Fibroblast of lung (primary cell): ENCODE results near the gene PIGR. TPM values are rescaled to one million over a fixed set of nuclear protein-coding genes. Genes with fewer than 3 reads are reported as not detected.

ENCODE experiments used
- DNase-seq, 2 donors: peaks; one replicate each; pipeline versions ENCODE4 v3.0.0 to v3.0.0-alpha.2; 2010; ENCODE audit warnings: low read depth in 2 of 2
- H2AFZ ChIP-seq: 2 replicates; pipeline ENCODE4 v1.5.1; 2012; ENCODE audit warnings: low read length, control low read depth, inconsistent platforms
- H3K27ac ChIP-seq: 2 replicates; pipeline ENCODE4 v1.5.1; 2011; ENCODE audit warnings: low read length, control low read depth; ENCODE audit not compliant: insufficient read depth
- H3K27me3 ChIP-seq: 2 replicates; pipeline ENCODE4 v1.5.1; 2011; ENCODE audit warnings: mild to moderate bottlenecking, low read length; ENCODE audit not compliant: control insufficient read depth, insufficient read depth
- H3K36me3 ChIP-seq: 2 replicates; pipeline ENCODE4 v1.5.1; 2011; ENCODE audit warnings: low read length; ENCODE audit not compliant: control insufficient read depth, insufficient read depth
- H3K4me1 ChIP-seq: 2 replicates; pipeline ENCODE4 v1.5.1; 2011; ENCODE audit warnings: low read length; ENCODE audit not compliant: control insufficient read depth, insufficient read depth; ENCODE audit errors: extremely low read depth
- H3K4me2 ChIP-seq: 2 replicates; pipeline ENCODE4 v1.5.1; 2011; ENCODE audit warnings: low read length, control low read depth; ENCODE audit not compliant: insufficient read depth; ENCODE audit errors: extremely low read depth
- H3K4me3 ChIP-seq, 4 experiments: fragments of 200-600 bp in 1 of 4; sonication (generic) in 1 of 4; replicated peaks in 1 of 4; 2 replicates each; pipeline ENCODE4 v1.5.1; 2011 to 2016; ENCODE audit warnings: low read length in 4 of 4, low read depth in 3 of 4, mild to moderate bottlenecking in 3 of 4, control low read depth in 2 of 4, inconsistent platforms in 1 of 4, mixed read lengths in 1 of 4; ENCODE audit not compliant: insufficient read depth in 1 of 4; ENCODE audit errors: control extremely low read depth in 1 of 4
- H3K79me2 ChIP-seq: 2 replicates; pipeline ENCODE4 v1.5.1; 2012; ENCODE audit warnings: mild to moderate bottlenecking, low read length, inconsistent platforms; ENCODE audit not compliant: control insufficient read depth, insufficient read depth
- H3K9ac ChIP-seq: 2 replicates; pipeline ENCODE4 v1.5.1; 2011; ENCODE audit warnings: mild to moderate bottlenecking, low read length, control low read depth; ENCODE audit not compliant: insufficient read depth
- H3K9me3 ChIP-seq: 2 replicates; pipeline ENCODE4 v1.5.1; 2012; ENCODE audit warnings: low read depth, low read length; ENCODE audit not compliant: control insufficient read depth, insufficient read depth
- H4K20me1 ChIP-seq: 2 replicates; pipeline ENCODE4 v1.5.1; 2011; ENCODE audit warnings: low read length; ENCODE audit not compliant: control insufficient read depth, insufficient read depth; ENCODE audit errors: extremely low read depth
- CTCF ChIP-seq, 2 donors: IDR thresholded peaks in 1 of 2; conservative IDR thresholded peaks in 1 of 2; 1 replicate in 1 of 2; 2 replicates in 1 of 2; pipeline ENCODE4 v1.5.1; 2011 to 2012; ENCODE audit warnings: low read length in 2 of 2, control low read depth in 1 of 2, inconsistent platforms in 1 of 2, low read depth in 1 of 2, mild to moderate bottlenecking in 1 of 2
- EZH2 ChIP-seq: IDR thresholded peaks from 2 replicates; pipeline ENCODE4 v1.5.1; 2012; ENCODE audit warnings: low read length, control low read depth, mild to moderate bottlenecking; ENCODE audit errors: missing control alignments
- polyA plus RNA-seq, 2 donors: library from polyadenylated mRNA; depleted of rRNA in 1 of 2; stranded (reverse) in 1 of 2; unstranded in 1 of 2; fragments of >200 nt; gene quantifications; 2 replicates each; pipeline ENCODE4 v1.2.1, GENCODE V29; 2011 to 2012; ENCODE audit warnings: missing spikeins in 1 of 2
- total RNA-seq: library from RNA; depleted of rRNA; stranded (reverse); fragments of >200 nt; gene quantifications from 2 replicates; pipeline ENCODE4 v1.2.1, GENCODE V29; 2014

Gene PIGR
- total and polyA plus RNA-seq, 2 donors (not counting 1 experiment from before 2014, with no cell fraction given): not detected

- H4K20me1 ChIP-seq: no peaks in the 10 kb centered on the region
- TF ChIP-seq EZH2 (no peak), CTCF (conservative IDR thresholded peaks at IDR 0.05 in 1 of 2, IDR thresholded peaks at IDR 0.05 in 1 of 2; ENCODE audit: low read depth in 1 of 2, low read length in 2 of 2) (no peak)
Observed at GRCh38 chr1:206937425-206937824, 8.8 kb downstream of the PIGR start.

GRCh38 chr1:206935491-206936067 is 10.7 kb downstream of the PIGR start:
- no peak for DNase-seq
- Histone ChIP-seq H3K27ac (no peak overlapping the region), H2AFZ (no peak overlapping the region), H3K4me3 (no peak overlapping the region), H3K9ac (no peak overlapping the region), H3K36me3 (no peaks in the 10 kb centered on the region), H3K9me3 (no peaks in the 10 kb centered on the region), H4K20me1 (no peaks in the 10 kb centered on the region), H3K4me1 (no peaks in the 10 kb centered on the region), H3K4me2 (no peak overlapping the region), H3K27me3 (peaks cover 8% of the 10 kb centered on the region), H3K79me2 (no peaks in the 10 kb centered on the region)
- TF ChIP-seq EZH2: no peak
- TF ChIP-seq CTCF (conservative IDR thresholded peaks at IDR 0.05 in 1 of 2, IDR thresholded peaks at IDR 0.05 in 1 of 2; ENCODE audit: low read depth in 1 of 2, low read length in 2 of 2): peak; percentile 29 to 45

More at GRCh38 chr1:206937425-206937824, 8.8 kb downstream of the PIGR start:
- Histone ChIP-seq H3K9ac (no peak overlapping the region), H3K9me3 (no peaks in the 10 kb centered on the region), H3K27me3 (peaks cover 21% of the 10 kb centered on the region), H3K4me2 (no peak overlapping the region), H3K27ac (no peak overlapping the region), H3K79me2 (no peaks in the 10 kb centered on the region), H3K4me1 (no peaks in the 10 kb centered on the region), H3K4me3 (no peak overlapping the region), H3K36me3 (no peaks in the 10 kb centered on the region), H2AFZ (no peak overlapping the region)
- no peak for DNase-seq

- no peak for DNase-seq
- Histone ChIP-seq H2AFZ (no peak overlapping the region), H4K20me1 (no peaks in the 10 kb centered on the region), H3K36me3 (no peaks in the 10 kb centered on the region), H3K4me2 (no peak overlapping the region), H3K9me3 (no peaks in the 10 kb centered on the region), H3K9ac (no peak overlapping the region), H3K4me1 (no peaks in the 10 kb centered on the region), H3K27me3 (peaks cover 8% of the 10 kb centered on the region), H3K79me2 (no peaks in the 10 kb centered on the region), H3K4me3 (no peak overlapping the region), H3K27ac (no peak overlapping the region)
- TF ChIP-seq CTCF (conservative IDR thresholded peaks at IDR 0.05 in 1 of 2, IDR thresholded peaks at IDR 0.05 in 1 of 2; ENCODE audit: low read depth in 1 of 2, low read length in 2 of 2) (peak; percentile 35 to 50), EZH2 (no peak)
Observed at GRCh38 chr1:206933333-206933945, 12.8 kb downstream of the PIGR start.
